HPDE6-E6E7 (cell line): ENCODE results near the gene PPP2R3C.
"Not testable (repeated sequence)": the region's sequence is repeated elsewhere in the genome, so short reads cannot be mapped to it uniquely, and the experiment has no call there.

Source experiments
- DNase-seq: peaks from one replicate; pipeline ENCODE4 v3.0.0; 2011; ENCODE audit warnings: missing footprints; ENCODE audit errors: extremely low spot score

The PPP2R3C gene

GRCh38 chr14:35052637-35053036 is 69.2 kb downstream of the PPP2R3C start:
- no peak for DNase-seq

- no peak for DNase-seq
These were observed 70.0 kb downstream of the PPP2R3C start for GRCh38 chr14:35051796-35052195.

DNA sequence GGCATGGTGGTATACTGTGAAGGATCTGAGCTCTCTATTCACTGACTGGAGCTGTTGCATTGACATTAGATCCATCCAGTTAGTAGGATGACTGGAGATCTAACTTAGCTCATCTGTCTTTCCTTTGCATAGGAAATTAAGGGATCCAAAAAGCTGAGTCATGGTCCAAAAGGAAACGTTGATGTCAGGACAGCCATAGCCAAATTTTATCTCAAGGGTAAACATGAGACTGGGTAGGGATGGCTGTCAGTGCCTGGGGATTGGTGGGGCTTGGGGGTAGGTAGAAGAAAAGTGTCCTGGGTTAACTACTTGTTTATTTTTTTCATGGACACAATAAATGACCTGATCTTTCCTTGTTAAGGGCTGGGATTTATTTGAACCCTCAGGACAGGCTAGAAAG is 71.1 kb downstream of the PPP2R3C start:
- DNase-seq, result no peak

DNA sequence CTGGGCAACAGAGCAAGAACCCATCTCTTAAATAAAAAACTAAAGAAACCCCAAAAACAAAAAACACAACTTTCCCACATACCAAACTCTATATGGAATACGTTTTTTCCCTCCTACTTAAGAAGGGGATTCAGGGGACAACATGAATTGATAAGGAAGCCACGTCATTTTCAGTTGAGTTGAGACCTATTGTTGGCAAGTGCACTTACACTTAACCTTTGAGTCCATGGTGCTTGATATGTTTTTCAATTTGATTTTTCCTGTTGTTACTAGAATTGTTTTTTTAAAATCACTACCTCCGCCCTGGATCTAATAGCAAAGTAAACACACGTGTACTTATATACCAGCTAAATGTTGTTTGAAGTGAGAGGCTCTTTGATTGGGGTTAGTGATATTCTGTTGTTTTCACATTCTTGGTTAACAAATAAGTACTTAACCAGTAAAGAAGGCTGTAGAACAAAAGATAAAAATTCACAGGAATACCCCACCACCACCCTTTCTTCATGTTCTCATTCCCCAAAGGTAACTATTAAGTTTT is 73.7 kb downstream of the PPP2R3C start:
- DNase-seq, result no peak

- DNase-seq, result peak; percentile 44
These were observed 74.8 kb downstream of the PPP2R3C start for GRCh38 chr14:35046751-35047536.

GRCh38 chr14:35046048-35046750 is 75.6 kb downstream of the PPP2R3C start, which contains the start of gene FAM177A1:
Gene FAM177A1 (plus strand): TSS chr14:35046272. CDS start chr14:35046464, 192 bp downstream.
- DNase-seq, result peak; percentile 96

- no peak for DNase-seq
These were observed 76.1 kb downstream of the PPP2R3C start for GRCh38 chr14:35045798-35046047.

- peak; percentile 3 for DNase-seq
These were observed 76.6 kb downstream of the PPP2R3C start for GRCh38 chr14:35044939-35045797.

DNA sequence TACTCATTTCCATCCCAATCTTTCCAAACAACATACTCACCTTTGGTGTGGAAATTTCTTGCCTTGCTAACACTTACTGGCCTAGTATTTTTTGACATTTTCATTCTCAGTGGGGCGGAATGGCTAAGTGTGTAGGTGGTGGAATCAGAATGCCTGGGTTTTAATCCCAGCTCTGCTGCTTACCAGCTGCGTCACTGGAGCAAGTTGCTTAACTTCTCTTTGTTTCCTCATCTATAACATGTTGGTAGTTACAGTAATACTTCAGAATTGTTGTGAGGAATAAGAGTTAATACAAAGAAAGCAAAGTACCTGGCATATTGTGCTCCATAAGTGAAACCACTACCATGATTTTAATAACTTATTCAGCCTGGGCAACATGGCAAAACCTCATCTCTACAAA is 78.7 kb downstream of the PPP2R3C start:
- no peak for DNase-seq

DNA sequence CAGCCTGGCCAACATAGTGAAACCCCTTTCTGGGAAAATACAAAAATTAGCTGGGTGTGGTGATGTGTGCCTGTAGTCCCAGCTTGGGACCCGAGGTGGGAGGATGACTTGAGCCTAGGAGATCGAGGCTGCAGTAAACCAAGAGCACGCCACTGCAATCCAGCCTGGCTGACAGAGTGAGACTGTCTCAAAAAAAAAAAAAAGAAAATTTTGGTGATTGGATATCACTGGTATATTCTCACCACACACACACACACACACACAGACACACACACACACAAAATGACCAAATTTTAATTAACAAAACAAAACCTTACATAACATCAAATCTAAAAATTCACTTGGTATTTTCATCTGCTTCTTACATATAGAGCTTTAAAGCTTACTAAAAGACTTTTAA is 79.2 kb downstream of the PPP2R3C start:
- DNase-seq, result no peak

DNA sequence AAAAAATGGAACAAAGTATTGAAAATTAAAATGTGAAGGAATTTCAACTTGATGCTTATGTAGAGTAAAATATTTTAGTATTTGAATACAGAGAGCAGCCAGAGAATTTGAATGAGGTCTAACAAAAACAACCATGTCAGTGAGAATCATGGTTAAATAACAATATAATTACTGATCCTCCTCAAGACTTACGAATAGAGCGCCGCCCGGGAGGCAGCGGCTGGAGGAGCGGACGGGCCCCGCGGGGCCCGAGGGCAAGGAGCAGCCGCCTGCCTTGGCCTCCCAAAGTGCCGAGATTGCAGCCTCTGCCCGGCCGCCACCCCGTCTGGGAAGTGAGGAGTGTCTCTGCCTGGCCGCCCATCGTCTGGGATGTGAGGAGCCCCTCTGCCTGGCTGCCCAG is 83.5 kb downstream of the PPP2R3C start:
- DNase-seq, result not testable (repeated sequence)
